ENCODE measurements around the gene FBXO40. TPM values are rescaled to one million over a fixed set of nuclear protein-coding genes. Genes with fewer than 3 reads are reported as not detected.

FBXO40 gene
- total RNA-seq, 3 donors from 2014 or later: not detected

- Mint-ChIP-seq H3K4me3 (no peak overlapping the region), H3K9me3 (no peaks in the 10 kb centered on the region), H3K4me1 (ENCODE audit: low read depth) (peaks cover 18% of the 10 kb centered on the region), H3K36me3 (ENCODE audit: insufficient read depth) (peaks cover 67% of the 10 kb centered on the region), H3K27me3 (ENCODE audit: low read depth) (no peaks in the 10 kb centered on the region)
- ATAC-seq: no peak
- no peak for DNase-seq
Observed at GRCh38 chr3:121637922-121638321, 44.7 kb downstream of the FBXO40 start.

GRCh38 chr3:121641127-121641526 lies 47.9 kb downstream of the FBXO40 start:
- Mint-ChIP-seq H3K36me3 (ENCODE audit: insufficient read depth) (peaks cover 64% of the 10 kb centered on the region), H3K27me3 (ENCODE audit: low read depth) (no peaks in the 10 kb centered on the region), H3K4me1 (ENCODE audit: low read depth) (peaks cover 18% of the 10 kb centered on the region), H3K4me3 (no peak overlapping the region), H3K9me3 (no peaks in the 10 kb centered on the region)
- no peak for ATAC-seq
- no peak for DNase-seq

- DNase-seq (no peak), ATAC-seq (no peak)
- no peaks in the 10 kb centered on the region for H3K27me3 Mint-ChIP-seq (ENCODE audit: low read depth)
- H3K4me3 Mint-ChIP-seq: no peak overlapping the region
- H3K4me1 Mint-ChIP-seq (ENCODE audit: low read depth): peaks cover 19% of the 10 kb centered on the region
- H3K36me3 Mint-ChIP-seq (ENCODE audit: insufficient read depth): peaks cover 50% of the 10 kb centered on the region
- H3K9me3 Mint-ChIP-seq: no peaks in the 10 kb centered on the region
Observed at GRCh38 chr3:121642601-121643314, 49.6 kb downstream of the FBXO40 start.

- no peaks in the 10 kb centered on the region for H3K9me3 Mint-ChIP-seq
- DNase-seq: no peak
- no peak for ATAC-seq
Observed at GRCh38 chr3:121645054-121645453, 51.9 kb downstream of the FBXO40 start.

GRCh38 chr3:121648219-121648958 lies 55.2 kb downstream of the FBXO40 start:
- no peaks in the 10 kb centered on the region for H3K9me3 Mint-ChIP-seq
- ATAC-seq: no peak
- H3K36me3 Mint-ChIP-seq (ENCODE audit: insufficient read depth): peaks cover 33% of the 10 kb centered on the region

More at GRCh38 chr3:121645054-121645453, 51.9 kb downstream of the FBXO40 start:
- no peaks in the 10 kb centered on the region for H3K27me3 Mint-ChIP-seq (ENCODE audit: low read depth)
- H3K36me3 Mint-ChIP-seq (ENCODE audit: insufficient read depth): peaks cover 43% of the 10 kb centered on the region
- peaks cover 30% of the 10 kb centered on the region for H3K4me1 Mint-ChIP-seq (ENCODE audit: low read depth)
- no peak overlapping the region for H3K4me3 Mint-ChIP-seq

GRCh38 chr3:121649645-121650044 lies 56.5 kb downstream of the FBXO40 start:
- Mint-ChIP-seq H3K36me3 (ENCODE audit: insufficient read depth) (peaks cover 27% of the 10 kb centered on the region), H3K9me3 (no peaks in the 10 kb centered on the region), H3K27me3 (ENCODE audit: low read depth) (no peaks in the 10 kb centered on the region), H3K4me1 (ENCODE audit: low read depth) (peaks cover 48% of the 10 kb centered on the region), H3K4me3 (no peak overlapping the region)
- ATAC-seq (peak in 1 of 2 donors; percentile 64), DNase-seq (no peak)

More at GRCh38 chr3:121648219-121648958, 55.2 kb downstream of the FBXO40 start:
- Mint-ChIP-seq H3K4me3 (no peak overlapping the region), H3K4me1 (ENCODE audit: low read depth) (peaks cover 37% of the 10 kb centered on the region), H3K27me3 (ENCODE audit: low read depth) (no peaks in the 10 kb centered on the region)
- no peak for DNase-seq

- peaks cover 64% of the 10 kb centered on the region for H3K4me1 Mint-ChIP-seq (ENCODE audit: low read depth)
- H3K36me3 Mint-ChIP-seq (ENCODE audit: insufficient read depth): peaks cover 33% of the 10 kb centered on the region
- no peak for ATAC-seq
- H3K4me3 Mint-ChIP-seq: no peak overlapping the region
- H3K9me3 Mint-ChIP-seq: no peaks in the 10 kb centered on the region
- no peak for DNase-seq
- no peaks in the 10 kb centered on the region for H3K27me3 Mint-ChIP-seq (ENCODE audit: low read depth)
Observed at GRCh38 chr3:121651684-121652083, 58.5 kb downstream of the FBXO40 start.

- Mint-ChIP-seq H3K27me3 (ENCODE audit: low read depth) (no peaks in the 10 kb centered on the region), H3K4me3 (no peak overlapping the region), H3K4me1 (ENCODE audit: low read depth) (peaks cover 82% of the 10 kb centered on the region), H3K36me3 (ENCODE audit: insufficient read depth) (peaks cover 45% of the 10 kb centered on the region), H3K9me3 (no peaks in the 10 kb centered on the region)
- no peak for DNase-seq
- peak; percentile 86 to 90 for ATAC-seq
Observed at GRCh38 chr3:121654493-121655385, 61.6 kb downstream of the FBXO40 start.

- ATAC-seq: no peak
- Mint-ChIP-seq H3K27me3 (ENCODE audit: low read depth) (no peaks in the 10 kb centered on the region), H3K4me3 (peak overlapping the region; percentile 96), H3K9me3 (peaks cover 4% of the 10 kb centered on the region), H3K36me3 (ENCODE audit: insufficient read depth) (peaks cover 45% of the 10 kb centered on the region), H3K4me1 (ENCODE audit: low read depth) (peaks cover 70% of the 10 kb centered on the region)
- no peak for DNase-seq
Observed at GRCh38 chr3:121658716-121659435, 65.7 kb downstream of the FBXO40 start.

GRCh38 chr3:121659586-121659985 lies 66.4 kb downstream of the FBXO40 start:
- Mint-ChIP-seq H3K4me3 (peak overlapping the region; percentile 96), H3K27me3 (ENCODE audit: low read depth) (no peaks in the 10 kb centered on the region), H3K36me3 (ENCODE audit: insufficient read depth) (peaks cover 50% of the 10 kb centered on the region), H3K4me1 (ENCODE audit: low read depth) (peaks cover 64% of the 10 kb centered on the region), H3K9me3 (peaks cover 4% of the 10 kb centered on the region)
- ATAC-seq (no peak), DNase-seq (no peak)

GRCh38 chr3:121660356-121661171 lies 67.4 kb downstream of the FBXO40 start, which contains the start of gene HCLS1:
HCLS1 (minus strand) TSS chr3:121660903; CDS start chr3:121658347, 2,556 bp downstream.
- Mint-ChIP-seq H3K27me3 (ENCODE audit: low read depth) (no peaks in the 10 kb centered on the region), H3K4me3 (peak within 1 kb of the TSS; percentile 96), H3K9me3 (peaks cover 4% of the 10 kb centered on the region), H3K36me3 (ENCODE audit: insufficient read depth) (peaks cover 48% of the 10 kb centered on the region), H3K4me1 (ENCODE audit: low read depth) (peaks cover 56% of the 10 kb centered on the region)
- DNase-seq (peak; percentile 57), ATAC-seq (peak; percentile 89 to 90)

GRCh38 chr3:121661376-121661775 lies 68.2 kb downstream of the FBXO40 start:
- peaks cover 4% of the 10 kb centered on the region for H3K9me3 Mint-ChIP-seq
- ATAC-seq: no peak
- no peak for DNase-seq
- peaks cover 46% of the 10 kb centered on the region for H3K36me3 Mint-ChIP-seq (ENCODE audit: insufficient read depth)
- peak overlapping the region; percentile 96 for H3K4me3 Mint-ChIP-seq
- peaks cover 51% of the 10 kb centered on the region for H3K4me1 Mint-ChIP-seq (ENCODE audit: low read depth)
- H3K27me3 Mint-ChIP-seq (ENCODE audit: low read depth): no peaks in the 10 kb centered on the region

- ATAC-seq: no peak
- no peaks in the 10 kb centered on the region for H3K27me3 Mint-ChIP-seq (ENCODE audit: low read depth)
- DNase-seq: no peak
- peaks cover 4% of the 10 kb centered on the region for H3K9me3 Mint-ChIP-seq
- peaks cover 41% of the 10 kb centered on the region for H3K36me3 Mint-ChIP-seq (ENCODE audit: insufficient read depth)
- peaks cover 38% of the 10 kb centered on the region for H3K4me1 Mint-ChIP-seq (ENCODE audit: low read depth)
- H3K4me3 Mint-ChIP-seq: no peak overlapping the region
Observed at GRCh38 chr3:121662742-121663141, 69.6 kb downstream of the FBXO40 start.

Data from activated T-cell treated with anti-CD3 and anti-CD28 coated beads, Interleukin-2, amount 50 U/mL, for 4 hours (primary cell).